Lower lobe of right lung (tissue), 2 donors: ENCODE measurements around the gene TSSK6. TPM values are rescaled to one million over a fixed set of nuclear protein-coding genes. Genes with fewer than 3 reads are reported as not detected.
A peak's percentile ranks its signal among the peaks of the same experiment; 100 is the strongest.

Source experiments
- ATAC-seq, 2 donors: fragments of 200-7000 bp; cut with Tn5 transposase; one replicate each; pipeline ENCODE4 v1.9.1; 2020 to 2022; ENCODE audit warnings: mild to moderate bottlenecking in 2 of 2, moderate library complexity in 2 of 2
- DNase-seq: peaks from one replicate; pipeline ENCODE4 v3.0.0-alpha.2; 2020
- H3K27ac ChIP-seq: fragments of 200-600 bp; one replicate; pipeline ENCODE4 v1.8.0; 2022
- H3K27me3 ChIP-seq: fragments of 200-600 bp; one replicate; pipeline ENCODE4 v1.8.0; 2022; ENCODE audit warnings: low read depth
- H3K36me3 ChIP-seq: fragments of 200-600 bp; one replicate; pipeline ENCODE4 v1.8.0; 2022; ENCODE audit warnings: mild to moderate bottlenecking
- H3K4me1 ChIP-seq: fragments of 200-600 bp; one replicate; pipeline ENCODE4 v1.8.0; 2022
- H3K4me3 ChIP-seq: fragments of 200-600 bp; one replicate; pipeline ENCODE4 v1.8.0; 2022; ENCODE audit warnings: mild to moderate bottlenecking
- H3K9me3 ChIP-seq: fragments of 200-600 bp; one replicate; pipeline ENCODE4 v1.8.0; 2022
- CTCF ChIP-seq: fragments of 200-600 bp; IDR thresholded peaks from one replicate; pipeline ENCODE4 v1.8.0; 2022; ENCODE audit warnings: antibody characterized with exemption, mild to moderate bottlenecking
- intact Hi-C: fragments of 100-400 bp; cut with DNase I; formaldehyde crosslinking; loops from one replicate; pipeline ENCODE4 v1.11.0; 2022
- total RNA-seq: library from RNA; stranded (reverse); fragmentation: NEBNext Ultra II Directional; extraction: Animal tissue kit (Norgen Biotek cat#: 25700); gene quantifications from one replicate; pipeline ENCODE4 v1.2.1, GENCODE V29; 2021
- donor health status: DM: no; HTN: yes; CAD: no; lungs with severe emphysema.

Gene TSSK6
- total RNA-seq, 1 donor from 2014 or later: 2.9 TPM

GRCh38 chr19:19540715-19541515, 25.6 kb upstream of the TSSK6 start:
- no peak for TF ChIP-seq CTCF
- Histone ChIP-seq H3K4me1 (peaks cover 23% of the 10 kb centered on the region), H3K9me3 (no peaks in the 10 kb centered on the region), H3K36me3 (no peaks in the 10 kb centered on the region), H3K27me3 (peaks cover 77% of the 10 kb centered on the region), H3K27ac (no peak overlapping the region), H3K4me3 (peak overlapping the region; percentile 23)
- peak; percentile 65 for DNase-seq
- intact Hi-C loops: no loop called here
- ATAC-seq: peak; percentile 43 to 48

- peaks cover 77% of the 10 kb centered on the region for H3K27me3 ChIP-seq
- no peak overlapping the region for H3K4me3 ChIP-seq
Observed at GRCh38 chr19:19540064-19540714, 24.8 kb upstream of the TSSK6 start.

GRCh38 chr19:19539698-19540063, 24.3 kb upstream of the TSSK6 start:
- Histone ChIP-seq H3K4me1 (peaks cover 23% of the 10 kb centered on the region), H3K9me3 (no peaks in the 10 kb centered on the region), H3K36me3 (no peaks in the 10 kb centered on the region), H3K27me3 (peaks cover 73% of the 10 kb centered on the region), H3K27ac (no peak overlapping the region), H3K4me3 (no peak overlapping the region)
- TF ChIP-seq CTCF: no peak
- ATAC-seq (no peak), DNase-seq (no peak)
- intact Hi-C loops: no loop called here

More at GRCh38 chr19:19540064-19540714, 24.8 kb upstream of the TSSK6 start:
- H3K36me3 ChIP-seq: no peaks in the 10 kb centered on the region
- ATAC-seq: peak; percentile 27 to 34
- no peak overlapping the region for H3K27ac ChIP-seq
- TF ChIP-seq CTCF: no peak
- DNase-seq: peak; percentile 82
- no peaks in the 10 kb centered on the region for H3K9me3 ChIP-seq
- H3K4me1 ChIP-seq: peaks cover 23% of the 10 kb centered on the region
- intact Hi-C loops: no loop called here

- intact Hi-C loops: no loop called here
- ATAC-seq (no peak), DNase-seq (no peak)
- no peaks in the 10 kb centered on the region for H3K9me3 ChIP-seq
- H3K36me3 ChIP-seq: no peaks in the 10 kb centered on the region
- H3K27ac ChIP-seq: no peak overlapping the region
- H3K4me1 ChIP-seq: peaks cover 23% of the 10 kb centered on the region
- H3K27me3 ChIP-seq: peaks cover 65% of the 10 kb centered on the region
- TF ChIP-seq CTCF: no peak
- H3K4me3 ChIP-seq: peak overlapping the region; percentile 37
Observed at GRCh38 chr19:19538785-19539166, 23.4 kb upstream of the TSSK6 start.

GRCh38 chr19:19538061-19538784, 22.9 kb upstream of the TSSK6 start, which contains the start of gene CILP2:
CILP2 (plus strand) TSS chr19:19538265; CDS start chr19:19538350, 85 bp downstream.
- peak; percentile 60 for DNase-seq
- Histone ChIP-seq H3K4me1 (peaks cover 23% of the 10 kb centered on the region), H3K27ac (no peak within 1 kb of the TSS), H3K9me3 (no peaks in the 10 kb centered on the region), H3K4me3 (peak within 1 kb of the TSS; percentile 37), H3K36me3 (no peaks in the 10 kb centered on the region), H3K27me3 (peaks cover 59% of the 10 kb centered on the region)
- no peak for TF ChIP-seq CTCF
- intact Hi-C loops: no loop called here
- ATAC-seq: peak; percentile 13 to 39
